ENCODE data around the gene ERG. TPM values are rescaled to one million over a fixed set of nuclear protein-coding genes. Genes with fewer than 3 reads are reported as not detected.

The ERG gene
- total and polyA plus RNA-seq, 7 donors, result 2.7 to 14.5 (median 7.6) TPM

DNA sequence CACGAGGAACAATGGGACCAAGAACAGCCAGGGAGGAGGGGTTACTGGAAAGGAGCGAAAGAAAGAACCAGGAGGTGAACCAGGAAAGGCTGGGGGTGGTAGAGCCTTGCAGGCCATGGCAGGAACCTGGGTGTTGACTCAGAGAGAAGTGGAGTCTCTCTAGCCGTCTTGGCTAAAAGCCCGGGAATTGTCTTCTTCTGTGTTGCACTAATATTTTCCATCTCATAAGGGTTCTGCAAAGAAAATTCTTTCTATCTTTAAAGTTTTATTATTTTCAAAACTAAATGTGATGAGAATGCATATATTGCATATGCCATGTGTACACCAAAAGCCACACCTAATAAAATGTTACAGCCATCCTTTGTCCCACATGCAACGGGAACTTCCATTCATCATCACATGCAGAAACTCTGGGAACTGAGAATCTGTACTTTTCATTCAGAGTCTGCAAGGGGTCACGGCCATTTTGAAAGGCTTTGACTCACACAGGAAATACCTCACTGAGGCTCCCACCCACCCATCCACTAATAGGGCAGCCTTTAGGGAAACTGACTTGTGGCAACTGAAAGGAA lies 38.0 kb downstream of the ERG start:
- Histone ChIP-seq H3K9me3 (no peaks in the 10 kb centered on the region), H3K4me3 (no peak overlapping the region), H3K4me1 (no peaks in the 10 kb centered on the region), H3K36me3 (ENCODE audit: insufficient read depth in 1 of 2, low read depth in 1 of 2) (no peaks in the 10 kb centered on the region), H3K27me3 (ENCODE audit: insufficient read depth in 3 of 3, low read length in 2 of 3) (peaks cover 0 to 4% (median 0%) of the 10 kb centered on the region in 3 donors), H3K27ac (peak overlapping the region; percentile 46)
- intact Hi-C loops (cut with DNase I), result no loop called here
- DNase-seq, result no peak
- no peak for ATAC-seq
- TF ChIP-seq, protein P1, sequence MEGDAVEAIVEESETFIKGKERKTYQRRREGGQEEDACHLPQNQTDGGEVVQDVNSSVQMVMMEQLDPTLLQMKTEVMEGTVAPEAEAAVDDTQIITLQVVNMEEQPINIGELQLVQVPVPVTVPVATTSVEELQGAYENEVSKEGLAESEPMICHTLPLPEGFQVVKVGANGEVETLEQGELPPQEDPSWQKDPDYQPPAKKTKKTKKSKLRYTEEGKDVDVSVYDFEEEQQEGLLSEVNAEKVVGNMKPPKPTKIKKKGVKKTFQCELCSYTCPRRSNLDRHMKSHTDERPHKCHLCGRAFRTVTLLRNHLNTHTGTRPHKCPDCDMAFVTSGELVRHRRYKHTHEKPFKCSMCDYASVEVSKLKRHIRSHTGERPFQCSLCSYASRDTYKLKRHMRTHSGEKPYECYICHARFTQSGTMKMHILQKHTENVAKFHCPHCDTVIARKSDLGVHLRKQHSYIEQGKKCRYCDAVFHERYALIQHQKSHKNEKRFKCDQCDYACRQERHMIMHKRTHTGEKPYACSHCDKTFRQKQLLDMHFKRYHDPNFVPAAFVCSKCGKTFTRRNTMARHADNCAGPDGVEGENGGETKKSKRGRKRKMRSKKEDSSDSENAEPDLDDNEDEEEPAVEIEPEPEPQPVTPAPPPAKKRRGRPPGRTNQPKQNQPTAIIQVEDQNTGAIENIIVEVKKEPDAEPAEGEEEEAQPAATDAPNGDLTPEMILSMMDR (IDR thresholded peaks at IDR 0.05), result no peak
- WGBS, 3 donors, result 64 to 73% (median 71%) methylated on average over 6 of the region's 6 CpGs

DNA sequence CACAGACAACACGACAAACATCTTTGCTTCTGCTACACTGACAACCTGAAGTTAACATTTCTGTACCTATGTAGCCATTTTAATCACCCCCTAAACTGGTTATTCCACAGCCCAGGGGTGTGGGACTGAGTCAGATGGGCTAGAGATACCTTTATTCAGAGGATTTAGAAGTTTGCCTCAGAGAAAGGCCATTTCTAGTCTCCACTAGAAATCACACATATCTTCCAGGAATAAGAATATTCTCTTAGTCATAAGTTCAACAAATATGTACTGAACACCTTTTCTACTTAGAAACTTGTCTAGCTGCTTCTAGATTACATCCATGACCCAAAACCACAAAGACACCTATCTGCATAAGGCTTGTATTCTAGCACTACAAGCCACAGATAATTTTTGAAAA lies 38.8 kb downstream of the ERG start:
- H3K36me3 ChIP-seq (ENCODE audit: insufficient read depth in 1 of 2, low read depth in 1 of 2), result no peaks in the 10 kb centered on the region
- H3K4me1 ChIP-seq, result no peaks in the 10 kb centered on the region
- 70 to 91% (median 84%) methylated on average over 1 of the region's 1 CpG for WGBS, 3 donors
- H3K27me3 ChIP-seq (ENCODE audit: insufficient read depth in 3 of 3, low read length in 2 of 3), result peaks cover 0 to 4% (median 0%) of the 10 kb centered on the region in 3 donors
- H3K9me3 ChIP-seq, result no peaks in the 10 kb centered on the region
- DNase-seq, result no peak
- TF ChIP-seq, protein P1 (IDR thresholded peaks at IDR 0.05), result no peak
- intact Hi-C loops (cut with DNase I), result no loop called here
- no peak for ATAC-seq
- peak overlapping the region; percentile 46 for H3K27ac ChIP-seq
- no peak overlapping the region for H3K4me3 ChIP-seq

DNA sequence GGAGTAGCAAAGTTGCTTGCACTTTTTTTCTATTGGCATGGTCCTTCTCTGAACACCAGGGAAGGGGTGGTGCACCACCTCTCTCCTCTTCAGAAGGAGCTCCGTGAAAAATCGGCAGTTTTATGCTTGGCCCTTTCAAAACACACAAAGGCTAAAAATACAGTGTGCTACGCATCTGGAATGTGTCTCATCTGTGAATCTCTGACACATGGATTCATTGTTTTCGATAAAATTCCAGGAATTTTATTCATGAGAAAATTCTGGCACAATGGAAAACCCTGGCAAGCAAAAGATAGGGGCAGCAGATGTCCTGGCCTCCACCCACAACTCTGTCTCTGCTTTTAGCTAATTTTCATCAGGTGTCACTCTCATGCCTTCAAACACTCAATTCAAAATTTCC lies 42.9 kb downstream of the ERG start:
- no peak overlapping the region for H3K27ac ChIP-seq
- ATAC-seq (no peak), DNase-seq (no peak)
- H3K36me3 ChIP-seq (ENCODE audit: insufficient read depth in 1 of 2, low read depth in 1 of 2), result no peaks in the 10 kb centered on the region
- 11 to 12% (median 11%) methylated on average over 4 of the region's 4 CpGs for WGBS, 3 donors
- H3K4me3 ChIP-seq, result no peak overlapping the region
- H3K9me3 ChIP-seq, result no peaks in the 10 kb centered on the region
- H3K4me1 ChIP-seq, result no peaks in the 10 kb centered on the region
- H3K27me3 ChIP-seq (ENCODE audit: insufficient read depth in 3 of 3, low read length in 2 of 3), result peaks cover 0 to 6% (median 2%) of the 10 kb centered on the region in 3 donors
- TF ChIP-seq, protein P1 (IDR thresholded peaks at IDR 0.05), result no peak
- intact Hi-C loops (cut with DNase I), result no loop called here

DNA sequence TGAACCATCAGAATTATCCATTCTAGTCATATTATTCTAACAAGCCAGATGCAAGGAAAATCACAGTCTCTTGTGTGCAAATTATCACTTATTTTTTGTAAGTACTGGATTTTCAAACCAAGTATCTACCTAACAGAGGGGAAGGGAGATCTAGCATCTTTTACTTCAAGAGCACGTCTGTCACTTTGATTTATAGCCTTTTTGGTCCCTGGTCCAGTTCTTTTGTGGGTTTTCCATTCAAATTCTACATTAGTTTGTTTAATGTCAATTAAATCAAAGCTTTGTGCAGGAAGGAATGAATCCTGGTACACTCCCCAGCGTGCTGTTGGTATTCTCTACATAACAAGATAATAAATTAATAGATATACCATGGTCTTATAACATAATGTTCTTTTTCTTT lies 43.6 kb downstream of the ERG start:
- Histone ChIP-seq H3K4me1 (no peaks in the 10 kb centered on the region), H3K4me3 (no peak overlapping the region), H3K27me3 (ENCODE audit: insufficient read depth in 3 of 3, low read length in 2 of 3) (peaks cover 0 to 6% (median 2%) of the 10 kb centered on the region in 3 donors), H3K36me3 (ENCODE audit: insufficient read depth in 1 of 2, low read depth in 1 of 2) (no peaks in the 10 kb centered on the region), H3K9me3 (no peaks in the 10 kb centered on the region), H3K27ac (no peak overlapping the region)
- intact Hi-C loops (cut with DNase I), result no loop called here
- DNase-seq (no peak), ATAC-seq (no peak)
- 87 to 90% (median 87%) methylated on average over 2 of the region's 2 CpGs for WGBS, 3 donors
- TF ChIP-seq, protein P1 (IDR thresholded peaks at IDR 0.05), result no peak

DNA sequence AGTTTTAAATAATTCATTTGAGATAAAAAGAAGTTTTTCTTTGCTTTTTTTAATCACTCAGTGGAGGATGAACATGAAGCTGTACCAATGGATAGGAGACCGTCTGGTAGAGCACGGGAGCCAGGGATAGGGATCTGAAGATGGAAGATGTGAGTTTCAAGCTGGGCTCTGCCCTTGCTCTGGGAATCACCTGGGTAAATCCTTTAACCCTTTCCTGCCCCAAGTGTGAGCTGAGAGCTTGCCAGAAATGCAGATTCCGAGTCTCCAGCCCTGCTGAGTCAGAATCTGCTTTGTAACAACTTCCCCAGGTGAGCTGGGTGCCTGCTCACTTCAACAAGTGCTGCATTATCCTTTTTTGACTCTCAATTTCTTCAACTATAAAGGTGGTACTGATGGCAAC lies 44.1 kb downstream of the ERG start:
- intact Hi-C loops (cut with DNase I), result no loop called here

More for the DNA sequence above, 44.1 kb downstream of the ERG start:
- 46 to 61% (median 60%) methylated on average over 3 of the region's 3 CpGs for WGBS, 3 donors
- TF ChIP-seq, protein P1 (IDR thresholded peaks at IDR 0.05), result no peak
- Histone ChIP-seq H3K27me3 (ENCODE audit: insufficient read depth in 3 of 3, low read length in 2 of 3) (peaks cover 0 to 6% (median 2%) of the 10 kb centered on the region in 3 donors), H3K27ac (no peak overlapping the region), H3K4me3 (no peak overlapping the region), H3K9me3 (no peaks in the 10 kb centered on the region), H3K4me1 (no peaks in the 10 kb centered on the region), H3K36me3 (ENCODE audit: insufficient read depth in 1 of 2, low read depth in 1 of 2) (no peaks in the 10 kb centered on the region)
- ATAC-seq (no peak), DNase-seq (no peak)
